ENCODE results near the gene PRKCH.

Gene PRKCH

GRCh38 chr14:61428261-61428660 is 106.9 kb downstream of the PRKCH start:
- peaks cover 22% of the 10 kb centered on the region for H3K36me3 Mint-ChIP-seq
- H3K4me1 Mint-ChIP-seq: peaks cover 78% of the 10 kb centered on the region
- H3K27ac Mint-ChIP-seq: peak overlapping the region; percentile 91
- H3K27me3 Mint-ChIP-seq: no peaks in the 10 kb centered on the region
- H3K4me3 Mint-ChIP-seq: no peak overlapping the region
- H3K9me3 Mint-ChIP-seq: no peaks in the 10 kb centered on the region

- peaks cover 89% of the 10 kb centered on the region for H3K4me1 Mint-ChIP-seq
- no peaks in the 10 kb centered on the region for H3K9me3 Mint-ChIP-seq
- no peaks in the 10 kb centered on the region for H3K27me3 Mint-ChIP-seq
- peak overlapping the region; percentile 23 for H3K4me3 Mint-ChIP-seq
- peak overlapping the region; percentile 59 for H3K27ac Mint-ChIP-seq
- H3K36me3 Mint-ChIP-seq: peaks cover 20% of the 10 kb centered on the region
Measured at GRCh38 chr14:61429316-61429715, 107.9 kb downstream of the PRKCH start.

- Mint-ChIP-seq H3K27ac (peak overlapping the region; percentile 86), H3K4me3 (no peak overlapping the region), H3K9me3 (no peaks in the 10 kb centered on the region), H3K4me1 (peaks cover 94% of the 10 kb centered on the region), H3K27me3 (no peaks in the 10 kb centered on the region), H3K36me3 (peaks cover 19% of the 10 kb centered on the region)
Measured at GRCh38 chr14:61430066-61430757, 108.8 kb downstream of the PRKCH start.

- H3K27me3 Mint-ChIP-seq: no peaks in the 10 kb centered on the region
- peaks cover 95% of the 10 kb centered on the region for H3K4me1 Mint-ChIP-seq
- H3K27ac Mint-ChIP-seq: peak overlapping the region; percentile 97
- no peaks in the 10 kb centered on the region for H3K9me3 Mint-ChIP-seq
- peaks cover 15% of the 10 kb centered on the region for H3K36me3 Mint-ChIP-seq
- H3K4me3 Mint-ChIP-seq: peak overlapping the region; percentile 66
Measured at GRCh38 chr14:61433169-61433568, 111.8 kb downstream of the PRKCH start.

- Mint-ChIP-seq H3K36me3 (peaks cover 15% of the 10 kb centered on the region), H3K4me3 (peak overlapping the region; percentile 66), H3K27ac (peak overlapping the region; percentile 97), H3K9me3 (no peaks in the 10 kb centered on the region), H3K4me1 (peaks cover 95% of the 10 kb centered on the region), H3K27me3 (no peaks in the 10 kb centered on the region)
Measured at GRCh38 chr14:61433828-61434227, 112.4 kb downstream of the PRKCH start.

GRCh38 chr14:61434311-61434710 is 112.9 kb downstream of the PRKCH start:
- Mint-ChIP-seq H3K36me3 (peaks cover 15% of the 10 kb centered on the region), H3K4me1 (peaks cover 95% of the 10 kb centered on the region), H3K27ac (peak overlapping the region; percentile 97), H3K27me3 (no peaks in the 10 kb centered on the region), H3K4me3 (peak overlapping the region; percentile 9), H3K9me3 (no peaks in the 10 kb centered on the region)

- peak overlapping the region; percentile 89 for H3K27ac Mint-ChIP-seq
- peak overlapping the region; percentile 1 for H3K4me3 Mint-ChIP-seq
- peaks cover 18% of the 10 kb centered on the region for H3K36me3 Mint-ChIP-seq
- H3K4me1 Mint-ChIP-seq: peaks cover 94% of the 10 kb centered on the region
- no peaks in the 10 kb centered on the region for H3K9me3 Mint-ChIP-seq
- no peaks in the 10 kb centered on the region for H3K27me3 Mint-ChIP-seq
Measured at GRCh38 chr14:61435563-61436337, 114.4 kb downstream of the PRKCH start.

- H3K4me1 Mint-ChIP-seq: peaks cover 93% of the 10 kb centered on the region
- H3K27me3 Mint-ChIP-seq: no peaks in the 10 kb centered on the region
- peak overlapping the region; percentile 96 for H3K27ac Mint-ChIP-seq
- H3K9me3 Mint-ChIP-seq: no peaks in the 10 kb centered on the region
- peak overlapping the region; percentile 51 for H3K4me3 Mint-ChIP-seq
- H3K36me3 Mint-ChIP-seq: peaks cover 16% of the 10 kb centered on the region
Measured at GRCh38 chr14:61437381-61437780, 116.0 kb downstream of the PRKCH start.

GRCh38 chr14:61438036-61438435 is 116.7 kb downstream of the PRKCH start:
- peaks cover 95% of the 10 kb centered on the region for H3K4me1 Mint-ChIP-seq
- no peaks in the 10 kb centered on the region for H3K27me3 Mint-ChIP-seq
- H3K9me3 Mint-ChIP-seq: no peaks in the 10 kb centered on the region
- peaks cover 19% of the 10 kb centered on the region for H3K36me3 Mint-ChIP-seq
- peak overlapping the region; percentile 96 for H3K27ac Mint-ChIP-seq
- peak overlapping the region; percentile 88 for H3K4me3 Mint-ChIP-seq

GRCh38 chr14:61438497-61438859 is 117.1 kb downstream of the PRKCH start:
- Mint-ChIP-seq H3K27me3 (no peaks in the 10 kb centered on the region), H3K9me3 (no peaks in the 10 kb centered on the region), H3K4me3 (peak overlapping the region; percentile 88), H3K36me3 (peaks cover 20% of the 10 kb centered on the region), H3K4me1 (peaks cover 95% of the 10 kb centered on the region), H3K27ac (peak overlapping the region; percentile 96)

- H3K4me1 Mint-ChIP-seq: peaks cover 95% of the 10 kb centered on the region
- H3K9me3 Mint-ChIP-seq: no peaks in the 10 kb centered on the region
- peak overlapping the region; percentile 88 for H3K4me3 Mint-ChIP-seq
- no peaks in the 10 kb centered on the region for H3K27me3 Mint-ChIP-seq
- H3K27ac Mint-ChIP-seq: peak overlapping the region; percentile 96
- peaks cover 22% of the 10 kb centered on the region for H3K36me3 Mint-ChIP-seq
Measured at GRCh38 chr14:61438860-61439765, 117.7 kb downstream of the PRKCH start.

- Mint-ChIP-seq H3K4me1 (peaks cover 95% of the 10 kb centered on the region), H3K27me3 (no peaks in the 10 kb centered on the region), H3K36me3 (peaks cover 19% of the 10 kb centered on the region), H3K4me3 (peak overlapping the region; percentile 88), H3K27ac (peak overlapping the region; percentile 96), H3K9me3 (no peaks in the 10 kb centered on the region)
Measured at GRCh38 chr14:61439779-61440418, 118.5 kb downstream of the PRKCH start.

GRCh38 chr14:61443481-61443880 is 122.1 kb downstream of the PRKCH start:
- H3K4me1 Mint-ChIP-seq: peaks cover 97% of the 10 kb centered on the region
- H3K4me3 Mint-ChIP-seq: peak overlapping the region; percentile 74
- H3K36me3 Mint-ChIP-seq: peaks cover 27% of the 10 kb centered on the region

GRCh38 chr14:61444215-61444768 is 122.9 kb downstream of the PRKCH start:
- peaks cover 97% of the 10 kb centered on the region for H3K4me1 Mint-ChIP-seq
- peak overlapping the region; percentile 74 for H3K4me3 Mint-ChIP-seq
- peaks cover 27% of the 10 kb centered on the region for H3K36me3 Mint-ChIP-seq
- H3K9me3 Mint-ChIP-seq: no peaks in the 10 kb centered on the region
- no peaks in the 10 kb centered on the region for H3K27me3 Mint-ChIP-seq
- H3K27ac Mint-ChIP-seq: peak overlapping the region; percentile 97

More at GRCh38 chr14:61443481-61443880, 122.1 kb downstream of the PRKCH start:
- Mint-ChIP-seq H3K27ac (peak overlapping the region; percentile 92), H3K9me3 (no peaks in the 10 kb centered on the region), H3K27me3 (no peaks in the 10 kb centered on the region)

- Mint-ChIP-seq H3K36me3 (peaks cover 57% of the 10 kb centered on the region), H3K27ac (peak overlapping the region; percentile 96), H3K4me1 (peaks cover 98% of the 10 kb centered on the region)
Measured at GRCh38 chr14:61451491-61451890, 130.1 kb downstream of the PRKCH start.

More at GRCh38 chr14:61451491-61451890, 130.1 kb downstream of the PRKCH start:
- Mint-ChIP-seq H3K9me3 (no peaks in the 10 kb centered on the region), H3K27me3 (no peaks in the 10 kb centered on the region), H3K4me3 (peak overlapping the region; percentile 8)

Measured in activated naive CD4-positive, alpha-beta T cell treated with anti-CD3 and anti-CD28 coated beads, Interleukin-2, amount 50 U/mL, for 24 hours (primary cell).